Esophagus muscularis mucosa (tissue), 3 donors: ENCODE data around the gene AMDHD1.

Experiments
- CTCF ChIP-seq, 3 experiments: fragments of 200-600 bp in 2 of 3; fragments of 450-650 bp in 1 of 3; sonication (generic) in 2 of 3; IDR thresholded peaks; one replicate each; pipeline ENCODE4 v1.5.1; 2017 to 2019; ENCODE audit warnings: antibody characterized with exemption in 3 of 3, mild to moderate bottlenecking in 2 of 3, moderate library complexity in 1 of 3
- POLR2A ChIP-seq: fragments of 450-650 bp; IDR thresholded peaks from one replicate; pipeline ENCODE4 v1.6.1; 2017; ENCODE audit warnings: antibody characterized with exemption, moderate library complexity, mild to moderate bottlenecking, low read depth
- POLR2AphosphoS5 ChIP-seq, 2 donors: sonication (generic); formaldehyde crosslinking; IDR thresholded peaks; one replicate each; pipeline ENCODE4 v1.6.1; 2017; ENCODE audit warnings: antibody characterized with exemption in 2 of 2

GRCh38 chr12:96000858-96001257 is 57.7 kb downstream of the AMDHD1 start:
- TF ChIP-seq CTCF (IDR thresholded peaks at IDR 0.05) (no peak), POLR2A (no peak), POLR2AphosphoS5 (IDR thresholded peaks at IDR 0.05) (no peak)
